ENCODE results near the gene PRIM2. TPM values are rescaled to one million over a fixed set of nuclear protein-coding genes. Genes with fewer than 3 reads are reported as not detected.
"Not testable (repeated sequence)": the region's sequence is repeated elsewhere in the genome, so short reads cannot be mapped to it uniquely, and the experiment has no call there.

Gene PRIM2
- polyA plus RNA-seq, 1 donor from 2014 or later, result 9.1 TPM

GRCh38 chr6:57474862-57475475 lies 157.5 kb downstream of the PRIM2 start:
- H3K27me3 Mint-ChIP-seq, H3K4me1 Mint-ChIP-seq, H3K36me3 Mint-ChIP-seq, H3K4me3 Mint-ChIP-seq, H3K27ac Mint-ChIP-seq, H3K9me3 Mint-ChIP-seq: not testable (repeated sequence)

- not testable (repeated sequence) for H3K27me3 Mint-ChIP-seq, H3K4me1 Mint-ChIP-seq, H3K9me3 Mint-ChIP-seq, H3K36me3 Mint-ChIP-seq, H3K27ac Mint-ChIP-seq, H3K4me3 Mint-ChIP-seq
These were observed 158.2 kb downstream of the PRIM2 start for GRCh38 chr6:57475656-57476055.

GRCh38 chr6:57480194-57480593 lies 162.8 kb downstream of the PRIM2 start:
- not testable (repeated sequence) for H3K36me3 Mint-ChIP-seq, H3K9me3 Mint-ChIP-seq, H3K4me1 Mint-ChIP-seq, H3K27me3 Mint-ChIP-seq, H3K4me3 Mint-ChIP-seq, H3K27ac Mint-ChIP-seq

- not testable (repeated sequence) for H3K27me3 Mint-ChIP-seq, H3K4me1 Mint-ChIP-seq, H3K27ac Mint-ChIP-seq, H3K4me3 Mint-ChIP-seq, H3K36me3 Mint-ChIP-seq, H3K9me3 Mint-ChIP-seq
These were observed 163.7 kb downstream of the PRIM2 start for GRCh38 chr6:57481121-57481520.

- H3K27me3 Mint-ChIP-seq, H3K9me3 Mint-ChIP-seq, H3K4me3 Mint-ChIP-seq, H3K36me3 Mint-ChIP-seq, H3K4me1 Mint-ChIP-seq, H3K27ac Mint-ChIP-seq: not testable (repeated sequence)
These were observed 165.0 kb downstream of the PRIM2 start for GRCh38 chr6:57482471-57482870.

GRCh38 chr6:57486494-57487081 lies 169.2 kb downstream of the PRIM2 start:
- H3K4me3 Mint-ChIP-seq, H3K27ac Mint-ChIP-seq, H3K9me3 Mint-ChIP-seq, H3K4me1 Mint-ChIP-seq, H3K36me3 Mint-ChIP-seq, H3K27me3 Mint-ChIP-seq: not testable (repeated sequence)

GRCh38 chr6:57488551-57488950 lies 171.1 kb downstream of the PRIM2 start:
- H3K27ac Mint-ChIP-seq, H3K36me3 Mint-ChIP-seq, H3K9me3 Mint-ChIP-seq, H3K4me3 Mint-ChIP-seq, H3K27me3 Mint-ChIP-seq, H3K4me1 Mint-ChIP-seq: not testable (repeated sequence)

GRCh38 chr6:57489887-57490286 lies 172.5 kb downstream of the PRIM2 start:
- not testable (repeated sequence) for H3K36me3 Mint-ChIP-seq, H3K27me3 Mint-ChIP-seq, H3K9me3 Mint-ChIP-seq, H3K4me3 Mint-ChIP-seq, H3K4me1 Mint-ChIP-seq, H3K27ac Mint-ChIP-seq

GRCh38 chr6:57491795-57492194 lies 174.4 kb downstream of the PRIM2 start:
- H3K27me3 Mint-ChIP-seq, result not testable (repeated sequence)

GRCh38 chr6:57496251-57496650 lies 178.8 kb downstream of the PRIM2 start:
- not testable (repeated sequence) for H3K27ac Mint-ChIP-seq, H3K27me3 Mint-ChIP-seq, H3K36me3 Mint-ChIP-seq, H3K4me3 Mint-ChIP-seq, H3K9me3 Mint-ChIP-seq, H3K4me1 Mint-ChIP-seq

More at GRCh38 chr6:57491795-57492194, 174.4 kb downstream of the PRIM2 start:
- not testable (repeated sequence) for H3K27ac Mint-ChIP-seq, H3K9me3 Mint-ChIP-seq, H3K36me3 Mint-ChIP-seq, H3K4me1 Mint-ChIP-seq, H3K4me3 Mint-ChIP-seq

- H3K27ac Mint-ChIP-seq, H3K4me1 Mint-ChIP-seq, H3K27me3 Mint-ChIP-seq, H3K36me3 Mint-ChIP-seq, H3K9me3 Mint-ChIP-seq, H3K4me3 Mint-ChIP-seq: not testable (repeated sequence)
These were observed 183.1 kb downstream of the PRIM2 start for GRCh38 chr6:57500368-57501021.

- not testable (repeated sequence) for H3K36me3 Mint-ChIP-seq, H3K9me3 Mint-ChIP-seq, H3K27me3 Mint-ChIP-seq, H3K27ac Mint-ChIP-seq, H3K4me3 Mint-ChIP-seq, H3K4me1 Mint-ChIP-seq
These were observed 185.0 kb downstream of the PRIM2 start for GRCh38 chr6:57502387-57502786.

- H3K27ac Mint-ChIP-seq, H3K27me3 Mint-ChIP-seq, H3K9me3 Mint-ChIP-seq, H3K4me1 Mint-ChIP-seq, H3K36me3 Mint-ChIP-seq, H3K4me3 Mint-ChIP-seq: not testable (repeated sequence)
These were observed 187.8 kb downstream of the PRIM2 start for GRCh38 chr6:57505251-57505650.

GRCh38 chr6:57510390-57510789 lies 193.0 kb downstream of the PRIM2 start:
- H3K36me3 Mint-ChIP-seq, H3K9me3 Mint-ChIP-seq: not testable (repeated sequence)

GRCh38 chr6:57515171-57515570 lies 197.7 kb downstream of the PRIM2 start:
- not testable (repeated sequence) for H3K27me3 Mint-ChIP-seq, H3K36me3 Mint-ChIP-seq, H3K27ac Mint-ChIP-seq, H3K4me3 Mint-ChIP-seq, H3K9me3 Mint-ChIP-seq, H3K4me1 Mint-ChIP-seq

More at GRCh38 chr6:57510390-57510789, 193.0 kb downstream of the PRIM2 start:
- H3K4me1 Mint-ChIP-seq, H3K27me3 Mint-ChIP-seq, H3K27ac Mint-ChIP-seq, H3K4me3 Mint-ChIP-seq: not testable (repeated sequence)

GRCh38 chr6:57515845-57516244 lies 198.4 kb downstream of the PRIM2 start:
- H3K9me3 Mint-ChIP-seq, H3K27me3 Mint-ChIP-seq: not testable (repeated sequence)

More at GRCh38 chr6:57515845-57516244, 198.4 kb downstream of the PRIM2 start:
- not testable (repeated sequence) for H3K27ac Mint-ChIP-seq, H3K4me1 Mint-ChIP-seq, H3K4me3 Mint-ChIP-seq, H3K36me3 Mint-ChIP-seq

Measured in IgD-negative memory B cell (primary cell).